ENCODE results near the gene FBXO34. TPM values are rescaled to one million over a fixed set of nuclear protein-coding genes. Genes with fewer than 3 reads are reported as not detected.
A peak's percentile ranks its signal among the peaks of the same experiment; 100 is the strongest.

FBXO34 gene
- total RNA-seq, 2 donors from 2014 or later: 18.7 to 26.1 TPM

DNA sequence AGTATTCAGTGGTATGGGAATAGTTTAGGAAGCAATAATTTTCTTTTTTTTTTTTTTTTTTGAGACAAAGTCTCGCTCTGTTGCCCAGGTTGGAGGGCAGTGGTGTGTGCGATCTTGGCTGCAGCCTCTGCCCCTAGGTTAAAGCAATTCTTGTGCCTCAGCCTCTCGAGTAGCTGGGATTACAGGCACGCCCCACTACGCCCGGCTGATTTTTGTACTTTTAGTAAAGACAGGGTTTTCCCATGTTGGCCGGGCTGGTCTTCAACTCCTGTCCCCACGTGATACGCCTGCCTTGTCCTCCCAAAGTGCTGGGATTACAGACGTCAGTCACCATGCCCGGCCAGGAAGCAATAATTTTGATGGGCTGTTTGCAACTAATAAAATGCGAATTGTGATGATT lies 78.3 kb downstream of the FBXO34 start:
- DNase-seq (ENCODE audit: low spot score) (no peak), ATAC-seq (no peak)
- H3K4me3 Mint-ChIP-seq: no peak overlapping the region
- no peaks in the 10 kb centered on the region for H3K9me3 Mint-ChIP-seq
- H3K36me3 Mint-ChIP-seq: peaks cover 5% of the 10 kb centered on the region
- H3K27ac Mint-ChIP-seq: peak overlapping the region in 1 of 2 donors; percentile 44
- no peaks in the 10 kb centered on the region for H3K27me3 Mint-ChIP-seq
- H3K4me1 Mint-ChIP-seq (ENCODE audit: low read depth in 2 of 2): peaks cover 30 to 33% of the 10 kb centered on the region in 2 donors

DNA sequence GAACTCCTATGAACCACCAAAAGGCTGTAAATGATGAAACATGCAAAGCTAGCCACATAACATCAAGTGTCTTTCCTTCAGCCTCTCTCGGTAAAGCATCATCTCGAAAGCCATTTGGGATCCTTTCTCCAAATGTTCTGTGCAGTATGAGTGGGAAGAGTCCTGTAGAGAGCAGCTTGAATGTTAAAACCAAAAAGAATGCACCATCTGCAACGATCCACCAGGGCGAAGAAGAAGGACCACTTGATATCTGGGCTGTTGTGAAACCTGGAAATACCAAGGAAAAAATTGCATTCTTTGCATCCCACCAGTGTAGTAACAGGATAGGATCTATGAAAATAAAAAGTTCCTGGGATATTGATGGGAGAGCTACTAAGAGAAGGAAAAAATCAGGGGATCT lies 79.2 kb downstream of the FBXO34 start:
- Mint-ChIP-seq H3K36me3 (peaks cover 5% of the 10 kb centered on the region), H3K27me3 (no peaks in the 10 kb centered on the region), H3K9me3 (no peaks in the 10 kb centered on the region), H3K27ac (peak overlapping the region in 1 of 2 donors; percentile 30), H3K4me1 (ENCODE audit: low read depth in 2 of 2) (peaks cover 24 to 28% of the 10 kb centered on the region in 2 donors), H3K4me3 (no peak overlapping the region)
- no peak for DNase-seq (ENCODE audit: low spot score)
- ATAC-seq: no peak

DNA sequence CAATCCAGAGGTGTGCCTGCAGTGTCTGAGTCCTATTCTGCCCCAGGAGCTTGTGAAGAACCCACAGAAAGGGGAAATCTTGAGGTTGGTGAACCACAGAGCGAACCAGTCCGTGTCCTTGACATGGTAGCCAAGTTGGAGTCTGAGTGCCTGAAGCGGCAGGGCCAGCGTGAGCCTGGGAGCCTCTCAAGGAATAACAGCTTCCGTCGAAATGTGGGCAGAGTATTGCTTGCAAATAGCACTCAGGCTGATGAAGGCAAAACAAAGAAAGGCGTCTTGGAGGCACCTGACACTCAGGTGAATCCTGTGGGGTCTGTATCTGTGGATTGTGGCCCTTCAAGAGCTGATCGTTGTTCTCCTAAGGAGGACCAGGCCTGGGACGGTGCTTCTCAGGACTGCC lies 79.9 kb downstream of the FBXO34 start:
- H3K4me1 Mint-ChIP-seq (ENCODE audit: low read depth in 2 of 2): peaks cover 19 to 25% of the 10 kb centered on the region in 2 donors
- ATAC-seq: no peak
- H3K27ac Mint-ChIP-seq: no peak overlapping the region
- H3K27me3 Mint-ChIP-seq: no peaks in the 10 kb centered on the region
- peaks cover 5% of the 10 kb centered on the region for H3K36me3 Mint-ChIP-seq
- H3K4me3 Mint-ChIP-seq: no peak overlapping the region
- H3K9me3 Mint-ChIP-seq: no peaks in the 10 kb centered on the region
- no peak for DNase-seq (ENCODE audit: low spot score)

DNA sequence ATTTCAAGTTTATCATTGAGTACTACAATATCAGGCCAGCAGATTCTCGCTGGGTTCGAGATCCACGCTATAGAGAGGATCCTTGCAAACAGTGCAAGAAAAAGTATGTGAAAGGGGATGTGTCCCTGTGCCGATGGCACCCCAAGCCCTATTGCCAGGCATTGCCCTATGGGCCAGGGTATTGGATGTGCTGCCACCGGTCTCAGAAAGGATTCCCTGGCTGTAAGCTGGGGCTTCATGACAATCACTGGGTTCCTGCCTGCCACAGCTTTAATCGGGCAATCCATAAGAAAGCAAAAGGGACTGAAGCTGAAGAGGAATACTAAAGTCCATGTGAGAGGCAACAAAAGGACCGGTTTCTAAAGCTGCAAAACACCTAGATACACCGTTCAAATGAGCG lies 81.0 kb downstream of the FBXO34 start:
- ATAC-seq: no peak
- H3K36me3 Mint-ChIP-seq: peaks cover 5% of the 10 kb centered on the region
- H3K27ac Mint-ChIP-seq: peak overlapping the region in 1 of 2 donors; percentile 80
- H3K9me3 Mint-ChIP-seq: no peaks in the 10 kb centered on the region
- no peak for DNase-seq (ENCODE audit: low spot score)
- no peak overlapping the region for H3K4me3 Mint-ChIP-seq
- peaks cover 17 to 25% of the 10 kb centered on the region in 2 donors for H3K4me1 Mint-ChIP-seq (ENCODE audit: low read depth in 2 of 2)
- H3K27me3 Mint-ChIP-seq: no peaks in the 10 kb centered on the region

DNA sequence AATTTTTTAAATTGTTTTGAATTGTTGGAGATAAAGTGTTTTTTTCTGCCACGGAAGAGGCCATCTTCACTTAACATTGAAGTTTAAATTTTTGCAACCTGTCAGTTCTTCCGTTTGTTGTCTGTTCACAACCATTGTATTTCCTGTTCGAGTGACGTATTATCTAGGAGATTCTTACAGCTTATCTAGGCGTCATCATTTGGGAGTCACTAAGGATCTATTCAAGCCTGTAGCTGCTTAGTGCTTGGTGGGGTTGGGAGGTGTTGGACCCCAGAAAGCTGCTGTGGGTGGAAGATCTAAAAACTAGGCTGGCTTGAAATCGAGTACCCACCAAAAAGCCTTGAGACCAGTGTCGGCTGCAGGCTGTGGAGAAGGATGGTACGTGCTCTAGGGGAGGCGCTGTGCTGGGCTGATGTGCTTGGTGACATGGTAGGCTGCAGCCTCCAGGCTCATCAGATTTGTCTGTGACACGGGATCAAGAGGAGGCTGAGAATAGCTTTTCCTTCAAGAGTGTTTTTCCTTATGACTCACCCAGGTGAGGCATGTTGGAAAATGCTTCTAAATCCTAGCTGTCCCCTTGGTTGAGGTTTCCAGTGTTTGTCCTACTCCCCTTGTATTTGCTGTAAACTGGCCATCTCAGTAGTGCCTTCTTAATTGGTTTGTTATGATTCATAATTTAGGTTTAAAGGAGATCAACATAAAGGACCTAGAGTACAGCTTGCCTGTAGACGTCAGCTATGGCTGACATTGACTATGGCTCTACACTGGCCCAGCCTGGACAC lies 82.7 kb downstream of the FBXO34 start:
- Mint-ChIP-seq H3K27me3 (no peaks in the 10 kb centered on the region), H3K4me3 (peak overlapping the region; percentile 50), H3K27ac (peak overlapping the region; percentile 71 to 80), H3K36me3 (peaks cover 5% of the 10 kb centered on the region), H3K9me3 (no peaks in the 10 kb centered on the region), H3K4me1 (ENCODE audit: low read depth in 2 of 2) (peaks cover 17 to 21% of the 10 kb centered on the region in 2 donors)
- peak; percentile 21 to 26 for ATAC-seq
- no peak for DNase-seq (ENCODE audit: low spot score)

DNA sequence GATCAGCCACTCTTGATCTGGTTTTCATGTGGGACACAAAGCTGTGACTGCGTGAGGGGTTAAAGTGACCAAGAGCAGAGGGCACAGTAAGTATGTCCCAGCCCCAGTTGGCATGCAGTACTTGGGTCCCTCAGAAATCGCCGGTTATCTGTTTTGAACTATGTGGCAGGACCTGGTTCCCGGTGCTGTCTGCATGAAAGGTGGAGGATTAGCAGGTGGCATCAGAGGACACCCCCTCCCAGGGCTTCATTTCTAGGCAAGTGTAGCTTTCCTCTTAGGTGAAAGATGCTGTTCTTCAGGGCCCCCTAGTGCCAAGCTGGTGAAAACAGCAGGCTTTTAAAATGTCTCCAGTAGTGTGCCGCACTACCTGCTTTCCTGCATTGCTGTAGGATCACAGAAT lies 83.3 kb downstream of the FBXO34 start:
- H3K36me3 Mint-ChIP-seq: peaks cover 5% of the 10 kb centered on the region
- H3K4me3 Mint-ChIP-seq: no peak overlapping the region
- DNase-seq (ENCODE audit: low spot score) (peak; percentile 66), ATAC-seq (peak; percentile 73 to 84)
- peaks cover 17 to 21% of the 10 kb centered on the region in 2 donors for H3K4me1 Mint-ChIP-seq (ENCODE audit: low read depth in 2 of 2)
- peak overlapping the region; percentile 71 to 80 for H3K27ac Mint-ChIP-seq
- no peaks in the 10 kb centered on the region for H3K27me3 Mint-ChIP-seq
- no peaks in the 10 kb centered on the region for H3K9me3 Mint-ChIP-seq

DNA sequence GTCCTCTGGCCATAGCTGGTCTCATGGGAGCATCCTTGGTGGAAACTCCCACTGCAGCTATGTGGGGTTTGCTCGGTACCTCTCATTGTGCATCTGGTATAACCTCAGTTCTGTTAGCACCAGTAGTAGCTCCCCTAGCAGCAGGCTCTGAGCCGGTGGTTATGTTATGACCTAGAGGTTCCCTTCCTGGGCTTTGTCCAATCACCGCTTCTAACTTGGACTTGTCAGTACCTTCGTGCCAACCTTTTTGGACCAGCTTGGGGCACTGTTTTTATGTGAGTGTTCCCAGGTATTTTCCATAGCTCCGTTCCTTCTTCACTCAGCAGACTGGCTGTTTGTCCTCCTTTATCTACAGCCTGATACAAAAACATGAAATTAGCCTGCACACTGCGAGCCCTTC lies 84.7 kb downstream of the FBXO34 start:
- no peak overlapping the region for H3K4me3 Mint-ChIP-seq
- H3K4me1 Mint-ChIP-seq (ENCODE audit: low read depth in 2 of 2): peaks cover 17% of the 10 kb centered on the region in 2 donors
- no peaks in the 10 kb centered on the region for H3K36me3 Mint-ChIP-seq
- H3K27me3 Mint-ChIP-seq: no peaks in the 10 kb centered on the region
- DNase-seq (ENCODE audit: low spot score) (no peak), ATAC-seq (no peak)
- no peaks in the 10 kb centered on the region for H3K9me3 Mint-ChIP-seq
- no peak overlapping the region for H3K27ac Mint-ChIP-seq

DNA sequence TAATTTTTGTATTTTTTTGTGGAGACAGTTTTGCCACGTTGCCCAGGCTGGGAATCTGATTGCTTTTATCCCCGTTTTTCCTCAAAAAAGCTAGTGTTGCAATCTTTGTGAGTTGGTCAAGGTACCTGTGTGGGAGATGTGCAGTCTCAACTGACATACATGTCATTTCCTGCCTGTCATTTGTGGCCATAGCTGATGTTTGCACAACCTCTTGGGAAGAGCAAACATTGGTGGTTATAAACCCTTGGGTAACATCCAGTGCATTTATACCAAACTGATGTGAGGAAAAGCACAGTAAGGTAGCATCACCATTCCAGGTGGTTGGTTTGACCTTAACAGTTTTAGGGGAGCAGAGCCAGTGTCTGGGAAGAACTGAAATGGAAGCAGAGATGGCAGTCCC lies 85.7 kb downstream of the FBXO34 start:
- peak overlapping the region in 1 of 2 donors; percentile 23 for H3K27ac Mint-ChIP-seq
- H3K9me3 Mint-ChIP-seq: no peaks in the 10 kb centered on the region
- ATAC-seq: no peak

DNA sequence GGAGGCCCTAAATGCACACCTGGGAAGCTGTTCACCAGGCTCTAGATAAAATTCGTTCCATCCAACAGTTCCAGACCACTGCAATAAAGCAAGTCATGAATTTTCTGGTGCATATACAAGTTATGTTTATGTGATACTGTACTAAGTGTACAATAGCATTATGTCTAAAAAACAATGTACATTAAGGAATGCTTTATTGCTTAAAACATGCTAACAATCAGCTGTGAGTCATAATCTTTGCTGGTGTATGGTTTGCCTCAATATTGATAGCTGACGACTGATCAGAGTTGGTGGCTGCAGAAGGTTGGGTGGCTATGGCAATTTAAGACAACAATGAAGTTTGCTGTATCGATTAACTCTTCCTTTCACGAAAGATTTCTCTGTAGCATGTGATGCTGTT lies 88.1 kb downstream of the FBXO34 start:
- Mint-ChIP-seq H3K4me3 (no peak overlapping the region), H3K4me1 (ENCODE audit: low read depth in 2 of 2) (peaks cover 8 to 9% of the 10 kb centered on the region in 2 donors), H3K27ac (no peak overlapping the region), H3K27me3 (no peaks in the 10 kb centered on the region), H3K36me3 (no peaks in the 10 kb centered on the region), H3K9me3 (no peaks in the 10 kb centered on the region)
- DNase-seq (ENCODE audit: low spot score): no peak
- no peak for ATAC-seq

More for the DNA sequence above, 85.7 kb downstream of the FBXO34 start:
- H3K27me3 Mint-ChIP-seq: no peaks in the 10 kb centered on the region
- no peak for DNase-seq (ENCODE audit: low spot score)
- no peaks in the 10 kb centered on the region for H3K36me3 Mint-ChIP-seq
- H3K4me1 Mint-ChIP-seq (ENCODE audit: low read depth in 2 of 2): peaks cover 17% of the 10 kb centered on the region in 2 donors
- no peak overlapping the region for H3K4me3 Mint-ChIP-seq

DNA sequence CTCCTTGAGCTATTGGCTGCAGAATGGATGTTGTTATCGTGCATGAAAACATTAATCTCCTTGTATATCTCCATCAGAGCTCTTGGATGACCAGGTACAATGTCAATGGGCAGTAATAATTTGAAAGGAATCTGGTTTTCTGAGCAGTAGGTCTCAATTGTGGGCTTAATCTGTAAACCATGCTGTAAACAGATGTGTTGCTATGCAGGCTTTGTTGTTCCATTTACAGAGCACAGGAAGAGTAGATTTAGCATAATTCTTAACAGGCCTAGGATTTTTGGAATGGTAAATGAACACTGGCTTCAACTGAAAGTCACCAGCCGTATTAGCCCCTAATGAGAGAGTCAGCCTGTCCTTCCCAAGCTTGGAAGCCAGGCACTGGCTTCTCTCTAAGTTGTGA lies 90.0 kb downstream of the FBXO34 start:
- ATAC-seq: no peak
- Mint-ChIP-seq H3K4me1 (ENCODE audit: low read depth in 2 of 2) (peaks cover 4% of the 10 kb centered on the region in 2 donors), H3K36me3 (peaks cover 6% of the 10 kb centered on the region), H3K27ac (no peak overlapping the region), H3K4me3 (no peak overlapping the region), H3K27me3 (no peaks in the 10 kb centered on the region), H3K9me3 (no peaks in the 10 kb centered on the region)
- DNase-seq (ENCODE audit: low spot score): no peak

DNA sequence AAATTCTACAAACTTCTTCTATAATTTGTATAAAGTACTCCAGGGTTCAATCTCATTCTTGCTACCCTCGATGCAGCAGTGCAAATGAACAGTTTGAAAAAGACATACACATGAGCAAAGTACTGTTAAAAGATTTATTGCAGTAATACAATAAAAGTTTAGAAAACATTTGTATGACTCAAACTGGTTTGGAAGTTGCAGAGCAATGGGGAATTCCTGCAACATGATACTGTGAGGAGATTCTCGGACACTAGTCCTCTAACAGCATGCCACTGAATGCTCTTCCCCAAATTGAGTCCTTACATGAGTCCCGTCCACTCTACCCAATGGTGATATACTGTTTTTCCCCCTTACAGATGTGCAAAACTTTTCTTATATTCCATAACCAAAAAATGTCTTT lies 95.0 kb downstream of the FBXO34 start:
- DNase-seq (ENCODE audit: low spot score) (no peak), ATAC-seq (no peak)
- H3K9me3 Mint-ChIP-seq: no peaks in the 10 kb centered on the region
- peak overlapping the region in 1 of 2 donors; percentile 48 for H3K27ac Mint-ChIP-seq
- H3K4me3 Mint-ChIP-seq: no peak overlapping the region
- no peaks in the 10 kb centered on the region for H3K4me1 Mint-ChIP-seq (ENCODE audit: low read depth in 2 of 2)
- no peaks in the 10 kb centered on the region for H3K27me3 Mint-ChIP-seq
- peaks cover 12% of the 10 kb centered on the region for H3K36me3 Mint-ChIP-seq

DNA sequence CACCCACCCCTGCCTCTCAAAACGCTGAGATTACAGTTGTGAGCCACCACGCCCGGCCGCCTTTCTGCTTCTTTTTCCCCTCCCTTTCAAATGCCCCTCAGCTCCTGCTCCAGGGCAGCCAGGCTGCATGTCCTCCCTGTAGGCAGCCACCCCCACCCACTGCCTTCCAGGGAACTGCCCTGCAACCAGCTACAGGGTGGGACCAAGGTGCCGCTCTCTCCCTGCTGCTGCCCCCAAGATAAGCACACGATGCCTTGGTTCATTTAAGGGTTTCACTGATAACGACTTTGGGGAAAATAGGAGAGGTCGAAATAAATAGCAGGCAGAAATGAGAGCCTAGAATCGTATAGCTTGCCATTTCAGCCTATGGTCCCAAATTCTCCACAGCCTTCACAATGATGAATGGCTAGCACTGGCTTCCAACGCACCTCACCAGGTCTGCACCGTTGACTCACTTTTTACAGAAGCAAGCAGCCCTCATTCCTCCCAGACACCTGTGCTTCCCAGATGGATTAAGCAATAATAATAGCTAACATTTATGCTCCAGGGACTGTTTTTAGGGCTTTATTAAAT lies 99.7 kb downstream of the FBXO34 start:
- no peak overlapping the region for H3K4me3 Mint-ChIP-seq
- DNase-seq (ENCODE audit: low spot score): no peak
- H3K27me3 Mint-ChIP-seq: no peaks in the 10 kb centered on the region
- peaks cover 11% of the 10 kb centered on the region for H3K36me3 Mint-ChIP-seq
- H3K27ac Mint-ChIP-seq: peak overlapping the region in 1 of 2 donors; percentile 47
- peaks cover 22 to 29% of the 10 kb centered on the region in 2 donors for H3K4me1 Mint-ChIP-seq (ENCODE audit: low read depth in 2 of 2)
- H3K9me3 Mint-ChIP-seq: no peaks in the 10 kb centered on the region
- ATAC-seq: no peak

DNA sequence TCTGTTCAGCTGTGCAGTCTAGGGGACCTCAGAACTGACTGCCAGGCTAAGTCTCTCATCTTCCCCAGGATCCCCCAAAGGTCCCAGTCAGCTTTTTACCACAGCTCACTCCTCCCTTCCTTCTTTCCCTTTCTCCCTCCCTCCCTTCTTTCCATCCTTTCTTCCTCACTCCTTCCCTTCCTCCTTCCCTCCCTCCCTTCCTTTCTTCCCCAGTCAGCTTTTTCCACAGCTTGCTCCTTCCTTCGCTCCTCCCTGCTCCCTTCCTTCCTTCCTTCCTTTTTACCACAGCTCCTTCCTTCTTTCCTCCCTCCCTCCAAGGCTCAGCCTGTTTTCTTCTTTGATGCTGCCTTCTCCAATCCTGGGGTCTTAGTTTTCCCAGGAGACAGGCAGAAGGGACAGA lies 101.2 kb downstream of the FBXO34 start:
- H3K9me3 Mint-ChIP-seq: no peaks in the 10 kb centered on the region
- no peak overlapping the region for H3K4me3 Mint-ChIP-seq
- peak overlapping the region; percentile 57 to 94 for H3K27ac Mint-ChIP-seq
- ATAC-seq (no peak), DNase-seq (ENCODE audit: low spot score) (no peak)
- H3K4me1 Mint-ChIP-seq (ENCODE audit: low read depth in 2 of 2): peaks cover 25 to 29% of the 10 kb centered on the region in 2 donors
- no peaks in the 10 kb centered on the region for H3K27me3 Mint-ChIP-seq
- peaks cover 18% of the 10 kb centered on the region for H3K36me3 Mint-ChIP-seq

DNA sequence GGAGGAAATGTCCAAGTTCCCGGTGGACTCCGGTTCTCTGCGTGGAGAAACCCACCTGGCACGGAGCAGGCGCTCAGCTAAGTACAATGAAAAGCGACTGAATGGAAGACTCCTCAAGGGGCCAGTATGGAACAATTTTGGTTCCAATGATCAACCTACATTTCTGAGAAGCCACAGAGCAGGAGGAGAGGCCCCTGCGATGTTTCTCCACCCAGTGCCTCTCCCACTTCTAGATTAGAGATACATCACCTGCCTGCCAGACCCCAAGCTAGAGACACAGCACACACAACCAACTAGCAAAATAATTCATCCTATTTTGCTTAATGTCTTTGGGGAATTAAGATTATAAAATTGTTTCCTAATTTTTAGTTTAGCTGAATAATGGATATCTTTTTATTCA lies 101.6 kb downstream of the FBXO34 start:
- Mint-ChIP-seq H3K9me3 (no peaks in the 10 kb centered on the region), H3K4me3 (peak overlapping the region; percentile 15), H3K27me3 (no peaks in the 10 kb centered on the region), H3K36me3 (peaks cover 18% of the 10 kb centered on the region), H3K27ac (peak overlapping the region; percentile 57 to 94), H3K4me1 (ENCODE audit: low read depth in 2 of 2) (peaks cover 25 to 29% of the 10 kb centered on the region in 2 donors)
- ATAC-seq: no peak
- DNase-seq (ENCODE audit: low spot score): no peak
